Esophagus squamous epithelium (tissue), 4 donors: ENCODE data around the gene DOCK8.

Experiments used
- CTCF ChIP-seq, 6 experiments: fragments of 450-650 bp in 4 of 6; fragments of 200-600 bp in 2 of 6; sonication (generic) in 2 of 6; IDR thresholded peaks; one replicate each; pipeline ENCODE4 v1.5.1; 2016 to 2019; ENCODE audit warnings: antibody characterized with exemption in 6 of 6, mild to moderate bottlenecking in 4 of 6, moderate library complexity in 4 of 6
- POLR2A ChIP-seq, 4 donors: fragments of 450-650 bp; IDR thresholded peaks; one replicate each; pipeline ENCODE4 v1.6.1; 2017; ENCODE audit warnings: antibody characterized with exemption in 4 of 4, mild to moderate bottlenecking in 4 of 4, moderate library complexity in 3 of 4

- no peak for TF ChIP-seq POLR2A (IDR thresholded peaks at IDR 0.05)
- TF ChIP-seq CTCF (IDR thresholded peaks at IDR 0.05): no peak
These were observed 174.5 kb downstream of the DOCK8 start for GRCh38 chr9:389159-389558.
